ENCODE data around the gene EVC2.

DNA sequence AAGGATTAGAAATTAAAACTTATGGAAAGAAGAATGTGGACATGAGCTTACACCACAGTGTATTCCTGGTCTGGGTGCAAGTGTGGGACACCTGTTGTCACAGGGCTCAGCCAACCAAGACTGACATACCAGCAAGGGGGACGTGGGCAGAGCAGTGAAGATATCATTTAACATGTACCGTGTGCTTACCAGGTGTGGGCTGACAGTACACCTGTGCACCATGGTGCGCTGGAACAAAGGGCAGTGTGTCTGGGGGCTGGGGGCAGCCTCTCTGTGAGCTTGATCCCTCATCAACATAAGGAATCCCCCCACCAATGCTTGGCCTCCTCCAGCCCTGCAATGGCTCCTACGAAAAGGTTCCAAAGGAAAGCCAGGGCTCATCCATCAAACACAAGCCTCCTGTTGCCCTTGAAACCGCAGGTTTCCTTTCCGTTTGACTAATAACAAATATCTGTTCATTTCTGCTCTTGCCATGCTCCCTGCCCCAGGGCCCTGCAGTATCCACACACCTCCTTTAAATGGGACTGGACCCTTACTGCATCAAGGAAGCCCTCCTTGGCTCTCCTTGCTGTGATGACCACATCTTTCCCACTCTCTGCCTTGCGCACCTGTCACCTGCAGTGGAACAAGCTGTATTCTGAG, 16.7 kb downstream of the EVC2 start:
- TF ChIP-seq, protein P1, sequence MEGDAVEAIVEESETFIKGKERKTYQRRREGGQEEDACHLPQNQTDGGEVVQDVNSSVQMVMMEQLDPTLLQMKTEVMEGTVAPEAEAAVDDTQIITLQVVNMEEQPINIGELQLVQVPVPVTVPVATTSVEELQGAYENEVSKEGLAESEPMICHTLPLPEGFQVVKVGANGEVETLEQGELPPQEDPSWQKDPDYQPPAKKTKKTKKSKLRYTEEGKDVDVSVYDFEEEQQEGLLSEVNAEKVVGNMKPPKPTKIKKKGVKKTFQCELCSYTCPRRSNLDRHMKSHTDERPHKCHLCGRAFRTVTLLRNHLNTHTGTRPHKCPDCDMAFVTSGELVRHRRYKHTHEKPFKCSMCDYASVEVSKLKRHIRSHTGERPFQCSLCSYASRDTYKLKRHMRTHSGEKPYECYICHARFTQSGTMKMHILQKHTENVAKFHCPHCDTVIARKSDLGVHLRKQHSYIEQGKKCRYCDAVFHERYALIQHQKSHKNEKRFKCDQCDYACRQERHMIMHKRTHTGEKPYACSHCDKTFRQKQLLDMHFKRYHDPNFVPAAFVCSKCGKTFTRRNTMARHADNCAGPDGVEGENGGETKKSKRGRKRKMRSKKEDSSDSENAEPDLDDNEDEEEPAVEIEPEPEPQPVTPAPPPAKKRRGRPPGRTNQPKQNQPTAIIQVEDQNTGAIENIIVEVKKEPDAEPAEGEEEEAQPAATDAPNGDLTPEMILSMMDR (IDR thresholded peaks at IDR 0.05) = no peak
- TF ChIP-seq ZFX (IDR thresholded peaks at IDR 0.05; ENCODE audit: borderline replicate concordance) = no peak

Data from 22Rv1 (cell line).